GM21619 (cell line): ENCODE results near the gene VWF.

Source experiments
- ATAC-seq: cut with Tn5 transposase; IDR thresholded peaks from one replicate; pipeline ENCODE4 v1.9.1; 2021; ENCODE audit not compliant: unreplicated experiment

VWF gene

GRCh38 chr12:6061660-6062059 is 62.8 kb downstream of the VWF start:
- no peak for ATAC-seq

GRCh38 chr12:6059860-6060565 is 64.5 kb downstream of the VWF start:
- ATAC-seq: no peak

- ATAC-seq: no peak
These were observed 65.2 kb downstream of the VWF start for GRCh38 chr12:6059221-6059620.

DNA sequence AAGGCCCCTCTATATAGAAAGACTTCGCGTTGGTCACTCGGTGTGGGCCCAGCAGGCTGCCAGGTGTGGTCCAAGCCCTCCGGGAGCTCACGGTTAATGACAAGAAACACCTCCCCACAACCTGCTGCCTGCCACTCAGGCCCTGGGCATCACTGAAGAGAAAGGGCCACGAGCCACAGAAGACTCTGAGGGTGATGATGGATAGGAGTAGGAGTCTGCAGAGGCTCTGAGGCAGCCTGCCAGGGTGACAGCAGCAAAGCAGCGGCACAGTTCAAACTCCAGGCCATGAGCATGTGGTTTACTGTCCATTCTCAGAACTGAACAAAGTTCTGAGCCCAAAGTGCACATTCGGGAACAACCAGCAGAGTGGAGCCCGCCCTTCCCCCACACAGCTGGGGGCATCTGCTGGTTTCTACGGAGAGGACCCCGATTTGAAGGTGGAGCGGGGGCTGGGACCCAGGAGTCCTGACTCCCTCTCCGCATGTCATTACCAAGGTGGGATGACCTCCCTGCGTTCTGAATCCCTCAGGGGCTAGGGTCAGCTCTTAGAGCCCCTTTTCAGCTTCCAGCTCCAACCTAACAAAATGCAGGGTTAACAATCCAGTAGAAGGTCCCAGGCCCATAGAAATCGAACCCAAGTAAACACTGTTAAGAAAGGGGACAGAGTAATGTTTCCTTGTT is 65.8 kb downstream of the VWF start:
- ATAC-seq: no peak

GRCh38 chr12:6057700-6058099 is 66.8 kb downstream of the VWF start:
- no peak for ATAC-seq

- ATAC-seq: no peak
These were observed 67.8 kb downstream of the VWF start for GRCh38 chr12:6056406-6057240.

GRCh38 chr12:6053541-6053940 is 70.9 kb downstream of the VWF start:
- no peak for ATAC-seq

DNA sequence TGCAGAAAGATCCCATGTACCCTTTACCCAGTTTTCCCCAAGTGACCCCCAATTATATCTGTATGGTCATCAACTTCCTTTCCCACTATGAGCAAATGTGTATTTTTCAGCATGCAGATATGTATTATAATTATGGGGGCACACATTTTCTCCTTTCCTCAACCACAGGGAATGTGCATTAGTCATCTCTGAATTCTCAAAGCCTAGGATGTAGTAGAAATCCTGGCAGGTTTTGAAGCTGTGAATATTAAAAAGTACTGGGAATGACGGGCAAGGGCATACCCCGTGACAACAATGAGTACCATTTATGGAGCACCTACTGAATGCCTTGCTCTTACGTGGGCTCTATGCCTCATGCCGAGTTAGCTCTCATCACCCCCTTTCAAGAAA is 71.5 kb downstream of the VWF start:
- ATAC-seq: no peak

DNA sequence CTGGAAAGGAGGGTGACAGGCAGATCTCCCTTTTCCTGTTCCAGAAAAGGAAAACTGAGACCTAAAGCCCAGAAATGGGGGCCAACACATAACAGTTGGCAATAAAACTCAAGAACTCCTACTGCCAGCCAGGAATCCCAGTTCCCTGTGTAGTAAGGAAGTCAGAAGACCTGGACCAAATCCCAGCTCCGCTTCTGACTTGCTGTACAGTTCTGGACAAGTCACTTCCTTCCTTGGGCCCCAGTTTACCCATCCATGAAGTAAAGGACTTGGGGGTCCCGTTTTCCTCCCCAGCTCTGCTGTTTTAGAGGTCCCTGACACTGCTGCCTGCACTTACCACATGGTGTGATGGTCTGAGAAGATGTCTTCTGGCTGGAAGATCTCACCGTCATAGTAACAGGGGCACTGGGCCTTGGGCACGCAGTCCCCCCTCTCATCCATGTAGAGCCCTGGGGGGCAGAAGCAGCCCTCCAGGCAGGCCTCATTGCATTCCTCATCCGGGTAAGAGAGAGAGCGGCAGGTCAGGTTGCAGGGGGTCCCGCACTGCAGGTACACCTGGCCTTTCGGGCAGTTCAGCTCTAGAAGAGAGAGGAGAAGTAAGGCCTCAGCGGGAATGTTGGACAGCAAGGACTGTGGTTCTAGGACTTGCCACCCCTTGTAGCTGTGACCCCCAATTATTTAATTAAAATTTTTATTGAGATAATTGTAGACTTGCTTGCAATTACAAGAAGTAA is 72.1 kb downstream of the VWF start:
- no peak for ATAC-seq

DNA sequence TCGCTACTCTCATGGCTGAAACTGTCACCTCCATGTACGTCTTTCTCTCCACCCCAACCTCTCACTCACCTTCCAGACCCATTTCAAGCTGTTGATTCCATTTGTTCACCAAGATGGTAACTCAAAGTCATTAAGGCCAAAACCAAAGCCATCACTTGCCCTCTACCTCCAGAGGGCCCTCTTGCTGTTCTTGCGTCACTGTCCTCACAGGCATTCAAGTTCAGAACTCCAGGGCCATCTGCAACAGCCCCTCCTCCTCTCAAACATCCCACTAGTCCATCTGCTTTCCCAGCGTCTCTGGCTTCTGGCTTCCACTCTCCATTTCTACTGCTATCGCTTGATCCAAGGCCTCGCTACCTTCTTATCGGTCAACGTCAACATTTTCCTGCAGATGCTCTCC is 74.5 kb downstream of the VWF start:
- no peak for ATAC-seq

DNA sequence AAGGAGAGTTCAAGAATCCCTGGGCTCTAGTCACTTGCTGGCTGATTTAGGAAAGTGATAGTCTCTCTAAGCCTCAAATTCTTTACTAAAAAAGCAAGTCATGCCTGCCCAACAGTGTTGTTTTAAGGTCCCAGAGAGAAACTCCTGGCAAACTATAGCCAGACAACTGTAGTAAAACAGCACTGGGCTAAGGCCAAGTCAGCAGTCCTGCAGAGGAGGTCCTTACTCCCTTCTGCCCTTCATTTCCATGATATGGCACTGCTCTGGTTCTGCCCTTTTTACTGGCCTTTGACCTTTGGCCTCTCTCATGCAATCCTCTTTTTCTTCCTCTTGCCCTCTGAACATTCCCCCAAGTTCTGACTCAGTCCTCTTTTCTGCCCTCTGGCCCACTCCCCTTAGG is 74.9 kb downstream of the VWF start:
- ATAC-seq: no peak

DNA sequence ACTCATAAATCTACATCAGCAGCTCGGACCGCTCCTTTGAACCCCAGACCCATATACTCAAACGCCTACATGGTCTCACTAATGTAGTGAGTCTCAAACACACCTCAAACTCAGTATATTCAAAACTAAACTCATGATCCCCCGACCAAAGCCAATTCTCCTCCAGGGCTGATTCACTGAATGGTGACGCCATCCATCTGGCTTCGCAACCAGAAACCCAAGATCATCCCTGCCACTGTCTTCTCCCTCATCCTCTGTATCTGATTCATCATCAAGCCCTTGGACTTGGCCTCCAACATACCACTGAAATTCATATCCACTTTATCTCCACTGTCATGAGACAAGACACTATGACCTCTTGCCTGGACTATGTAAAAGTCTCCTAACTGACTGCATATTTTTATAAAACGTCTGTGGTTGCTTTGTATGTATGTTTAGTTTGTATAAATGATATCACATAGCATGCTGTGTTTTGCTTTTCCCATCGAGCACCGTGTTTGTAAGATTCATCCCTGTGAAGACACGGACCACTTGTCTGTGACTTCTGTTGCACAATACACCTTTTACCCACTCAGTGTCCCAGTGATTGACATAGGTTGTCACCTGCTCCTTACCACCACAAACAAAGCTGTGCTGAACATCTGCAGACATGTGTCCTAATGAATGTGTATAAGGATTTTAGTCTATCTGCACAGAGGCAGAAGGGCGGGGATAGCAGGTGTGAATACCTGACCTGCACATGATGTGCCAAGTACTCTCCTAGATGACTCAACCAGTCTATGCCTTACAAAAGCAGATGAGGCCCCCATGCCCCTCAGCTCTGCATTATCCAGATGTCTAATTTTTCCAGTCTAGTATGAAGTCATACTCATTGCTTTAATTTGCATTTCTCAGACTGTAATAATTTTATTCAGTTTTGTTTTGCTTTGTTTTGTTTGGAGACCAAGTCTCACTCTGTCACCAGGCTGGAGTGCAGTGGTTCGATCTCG is 76.9 kb downstream of the VWF start:
- ATAC-seq: no peak

GRCh38 chr12:6046511-6047180 is 77.8 kb downstream of the VWF start:
- no peak for ATAC-seq

DNA sequence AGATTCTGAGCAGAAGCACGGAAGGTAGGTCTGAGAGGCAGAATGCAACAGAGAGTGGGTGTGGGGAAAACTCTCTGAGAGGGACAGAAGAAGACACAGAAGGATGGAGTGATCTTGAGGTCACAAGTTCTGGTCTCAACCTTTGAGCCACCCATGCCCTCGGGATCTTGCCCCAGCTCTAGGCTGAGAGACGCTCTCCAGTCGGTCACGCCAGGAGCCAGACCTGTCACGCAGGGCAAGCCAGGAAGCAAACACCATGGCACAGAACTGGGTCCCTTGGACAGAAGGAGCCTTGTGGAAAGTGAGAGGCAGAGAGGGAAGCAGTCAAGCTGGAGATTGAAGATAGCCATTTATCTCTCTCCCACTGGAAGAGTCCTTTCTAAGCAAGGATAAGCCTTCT is 79.0 kb downstream of the VWF start:
- no peak for ATAC-seq

DNA sequence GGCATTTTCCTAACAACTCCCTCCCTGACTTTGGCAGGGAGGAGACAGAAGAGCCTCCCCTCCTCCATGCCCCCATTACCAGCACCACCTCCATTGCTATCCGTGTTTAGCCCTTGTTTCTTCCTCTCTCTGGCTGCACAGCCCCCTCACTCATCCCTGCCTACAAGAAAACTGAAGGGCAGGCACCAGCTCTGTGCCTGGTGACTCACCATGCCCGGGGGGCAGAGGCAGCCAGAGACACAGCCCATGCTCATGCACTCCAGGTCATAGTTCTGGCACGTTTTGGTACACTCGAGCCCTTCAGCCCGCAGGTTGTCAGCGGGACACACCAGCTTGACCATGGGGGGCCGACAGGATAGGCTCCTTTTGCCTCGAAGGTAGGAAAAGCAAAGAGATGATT is 80.4 kb downstream of the VWF start:
- ATAC-seq: no peak

GRCh38 chr12:6042446-6042845 is 82.0 kb downstream of the VWF start:
- ATAC-seq: no peak

DNA sequence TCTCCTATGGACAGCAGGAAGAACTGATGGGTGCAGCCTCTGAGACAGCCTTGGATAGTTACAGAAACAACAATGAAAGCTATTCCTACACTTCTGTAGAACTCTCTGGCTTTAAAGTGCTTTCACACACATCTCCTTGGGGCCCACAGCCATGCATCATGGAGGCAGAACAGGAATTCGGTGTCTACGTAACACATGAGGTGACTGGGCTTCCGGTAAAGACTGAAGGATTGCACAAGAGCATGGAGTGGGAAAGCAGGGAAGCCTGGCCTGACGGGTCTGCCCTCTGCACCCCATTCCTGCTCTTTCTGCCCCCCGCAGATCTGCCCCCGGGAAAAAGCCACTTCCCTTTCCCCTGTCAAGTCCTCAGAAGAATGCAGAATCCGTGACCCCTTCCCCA is 82.6 kb downstream of the VWF start:
- ATAC-seq: no peak

DNA sequence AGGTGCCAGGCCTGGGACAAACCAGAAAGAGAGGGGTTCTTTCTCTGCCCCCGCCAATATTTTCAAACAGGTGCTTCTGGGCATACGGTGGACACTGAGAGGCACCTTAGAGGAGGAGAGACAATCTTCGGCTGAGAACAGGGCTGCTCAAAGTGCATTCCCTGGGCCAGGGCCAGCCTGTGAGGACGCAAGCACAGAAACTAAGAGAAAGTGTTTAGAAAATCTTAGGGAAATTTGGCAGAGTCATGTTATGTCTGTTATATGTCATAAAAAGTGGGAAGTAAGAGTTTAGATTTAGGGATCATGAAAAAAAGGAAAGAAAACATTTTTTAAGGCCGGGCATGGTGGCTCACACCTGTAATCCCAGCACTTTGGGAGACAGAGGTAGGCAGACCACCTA is 83.7 kb downstream of the VWF start:
- ATAC-seq: no peak

DNA sequence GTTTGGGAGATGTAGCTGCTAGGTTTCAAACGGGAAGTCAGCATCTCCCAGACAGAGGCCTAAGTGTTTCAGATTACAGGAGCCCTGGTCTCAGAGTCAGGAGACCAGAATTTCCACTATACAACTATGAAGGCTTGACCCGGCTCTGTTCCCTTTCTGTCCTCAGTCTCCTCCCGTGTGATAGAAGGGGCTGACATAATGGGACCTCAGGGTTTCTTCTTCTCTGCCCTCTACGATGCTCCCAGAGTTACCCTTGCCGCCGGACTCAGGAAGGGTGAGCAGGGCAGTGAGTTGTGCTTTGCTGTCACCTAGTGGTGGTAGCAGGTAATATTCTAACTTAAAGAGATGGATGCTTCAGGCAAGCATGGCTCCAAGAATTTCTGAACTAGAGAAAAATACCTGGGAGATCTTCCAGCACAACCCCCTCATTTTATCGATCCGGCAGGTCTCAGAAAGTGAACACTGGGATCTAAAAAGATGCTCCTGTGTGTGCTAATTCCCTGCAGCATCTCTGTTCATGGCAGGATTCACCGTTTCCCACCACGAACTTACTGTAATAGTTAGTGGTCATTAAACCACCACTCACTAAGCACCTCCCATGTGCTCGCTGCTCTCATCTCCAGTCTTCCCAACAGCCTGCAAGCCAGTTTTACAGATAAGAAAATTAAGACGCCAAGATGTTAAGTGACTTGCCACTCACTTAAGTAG is 84.4 kb downstream of the VWF start:
- no peak for ATAC-seq
